Measurements from ENCODE around the gene STK38L.

Gene STK38L

DNA sequence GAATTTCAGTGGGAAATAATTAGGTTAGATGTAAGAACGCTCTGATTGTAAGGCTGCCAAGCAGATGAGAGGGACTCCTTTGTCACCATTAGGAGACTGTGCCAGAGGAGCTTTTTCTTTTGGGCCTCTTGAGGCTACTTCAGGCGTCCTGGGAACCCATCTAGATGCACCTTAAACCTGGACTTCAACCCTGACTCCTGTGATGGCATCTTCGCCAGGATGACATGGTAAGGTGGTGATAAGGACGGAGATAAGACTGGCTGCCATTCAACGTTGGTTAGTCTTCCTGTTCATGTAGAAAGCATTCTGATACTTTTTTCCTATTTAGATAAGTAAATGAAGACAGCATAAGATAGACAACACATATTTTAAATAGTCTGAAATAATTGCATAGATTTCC is 36.3 kb downstream of the STK38L start:
- DNase-seq: no peak

GRCh38 chr12:27282754-27283153 is 38.7 kb downstream of the STK38L start:
- no peak for DNase-seq

GRCh38 chr12:27284021-27284420 is 39.9 kb downstream of the STK38L start:
- DNase-seq: no peak

- DNase-seq: no peak
These were observed 40.7 kb downstream of the STK38L start for GRCh38 chr12:27284751-27285150.

- no peak for DNase-seq
These were observed 41.3 kb downstream of the STK38L start for GRCh38 chr12:27285403-27285802.

DNA sequence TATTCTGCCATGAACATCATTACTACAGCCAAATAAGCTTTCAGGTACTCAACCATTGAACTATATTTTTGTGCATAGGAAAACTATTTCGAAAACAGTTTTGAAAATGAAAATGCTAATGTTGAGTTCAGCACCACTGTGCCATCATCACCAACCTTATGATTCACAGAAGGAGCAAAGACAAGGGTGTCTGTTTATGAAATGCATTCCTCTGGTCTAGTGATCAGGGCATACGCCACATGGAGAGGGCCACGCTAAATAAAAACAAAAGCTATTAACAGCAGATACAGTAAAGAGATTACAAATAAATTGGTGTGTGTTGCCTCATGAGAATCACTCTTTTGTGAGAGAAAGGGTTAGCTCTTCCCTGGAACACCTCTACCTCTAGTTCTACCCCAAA is 45.3 kb downstream of the STK38L start:
- DNase-seq: no peak

DNA sequence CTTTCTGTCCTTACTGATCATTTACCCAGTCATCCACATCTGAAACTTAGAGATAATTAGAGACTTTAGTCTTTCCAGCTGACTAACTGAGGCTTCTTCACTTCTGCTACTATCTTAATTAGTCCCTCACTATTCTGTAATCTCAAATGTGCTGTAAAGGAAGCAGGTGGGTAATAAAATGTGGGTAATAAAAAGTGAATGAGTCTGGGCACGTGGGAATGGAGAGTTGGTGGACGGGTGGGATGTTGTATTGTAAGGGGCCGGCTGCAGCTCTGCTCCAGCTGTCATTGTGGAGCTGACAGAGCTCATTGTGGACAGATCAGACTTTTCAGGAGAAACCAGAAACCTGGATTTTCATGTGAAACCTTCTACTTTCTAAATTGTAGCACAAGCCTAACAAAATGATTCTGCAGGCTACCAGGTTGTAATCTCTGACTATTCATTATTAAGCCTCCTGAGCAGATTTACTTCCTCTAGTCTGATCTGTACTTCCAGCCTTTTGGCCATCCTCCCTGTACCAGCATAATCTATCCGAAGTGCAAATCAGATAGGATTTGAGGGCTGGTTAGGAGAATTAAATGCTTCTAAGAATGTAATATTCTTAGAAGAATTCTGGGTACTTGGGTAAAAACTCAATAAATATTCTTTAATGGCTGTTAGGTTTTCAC is 46.5 kb downstream of the STK38L start:
- DNase-seq: no peak

GRCh38 chr12:27291862-27292261 is 47.8 kb downstream of the STK38L start:
- no peak for DNase-seq

GRCh38 chr12:27292718-27293117 is 48.6 kb downstream of the STK38L start:
- DNase-seq: no peak

- no peak for DNase-seq
These were observed 49.4 kb downstream of the STK38L start for GRCh38 chr12:27293463-27293862.

- no peak for DNase-seq
These were observed 52.6 kb downstream of the STK38L start for GRCh38 chr12:27296674-27297073.

- DNase-seq: no peak
These were observed 53.5 kb downstream of the STK38L start for GRCh38 chr12:27297566-27297965.

GRCh38 chr12:27299102-27299501 is 55.0 kb downstream of the STK38L start:
- DNase-seq: no peak

DNA sequence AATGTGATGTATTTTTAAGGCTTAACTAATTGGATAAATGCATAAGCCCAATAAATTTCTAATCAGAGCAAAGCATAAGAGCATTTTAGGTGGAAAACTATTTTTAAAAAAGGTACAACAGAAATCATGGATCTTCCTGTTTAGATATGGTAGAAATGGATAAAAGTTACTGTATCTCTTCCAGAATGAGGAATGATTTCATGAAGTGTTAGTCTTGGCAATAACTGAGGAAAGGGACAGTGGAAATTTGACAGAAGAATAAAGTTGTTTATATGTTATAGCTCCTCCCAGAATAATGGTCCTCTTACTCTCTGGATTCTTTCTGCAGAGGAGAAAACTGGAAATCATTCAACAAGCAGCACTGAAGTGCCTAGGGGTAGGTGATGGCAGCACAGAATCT is 56.1 kb downstream of the STK38L start:
- DNase-seq: no peak

GRCh38 chr12:27303139-27304111 is 59.3 kb downstream of the STK38L start:
- DNase-seq: no peak

GRCh38 chr12:27304856-27305255 is 60.8 kb downstream of the STK38L start:
- no peak for DNase-seq

- DNase-seq: no peak
These were observed 61.8 kb downstream of the STK38L start for GRCh38 chr12:27305673-27306456.

- no peak for DNase-seq
These were observed 65.4 kb downstream of the STK38L start for GRCh38 chr12:27309293-27309994.

GRCh38 chr12:27309995-27310315 is 65.9 kb downstream of the STK38L start:
- DNase-seq: no peak

GRCh38 chr12:27316947-27317346 is 72.9 kb downstream of the STK38L start:
- no peak for DNase-seq

GRCh38 chr12:27319409-27319808 is 75.3 kb downstream of the STK38L start:
- DNase-seq: no peak

GRCh38 chr12:27319848-27320247 is 75.8 kb downstream of the STK38L start:
- no peak for DNase-seq

GRCh38 chr12:27324530-27324929 is 80.4 kb downstream of the STK38L start:
- DNase-seq: no peak
